Sciatic nerve (tissue), 2 donors: ENCODE measurements around the gene KCNK6. TPM values are rescaled to one million over a fixed set of nuclear protein-coding genes. Genes with fewer than 3 reads are reported as not detected.

ENCODE experiments used
- ATAC-seq: fragments of 200-7000 bp; cut with Tn5 transposase; one replicate; pipeline ENCODE4 v1.9.1; 2020; ENCODE audit warnings: mild to moderate bottlenecking, moderate library complexity
- DNase-seq: peaks from one replicate; pipeline ENCODE4 v3.0.0-alpha.2; 2020; ENCODE audit warnings: low spot score
- intact Hi-C: fragments of 100-400 bp; cut with DNase I; formaldehyde crosslinking; loops from one replicate; pipeline ENCODE4 v1.14.2; 2022
- total RNA-seq: library from RNA; stranded (reverse); fragmentation: NEBNext Ultra II Directional; extraction: Animal tissue kit (Norgen Biotek cat#: 25700); gene quantifications from one replicate; pipeline ENCODE4 v1.2.1, GENCODE V29; 2021
- donor health status: DM: no; HTN: no; CAD: no.
- donor health status: DM: no; HTN: no; CAD: no.

The KCNK6 gene
- total RNA-seq: 4.1 TPM

GRCh38 chr19:38319421-38320258 lies at the start of gene KCNK6:
Gene KCNK6, plus strand, starts transcription at chr19:38319845. Its CDS starts 106 bp downstream, at chr19:38319951.
- DNase-seq: peak; percentile 75
- ATAC-seq: peak; percentile 1
- intact Hi-C loops: no loop called here

- intact Hi-C loops: no loop called here
- ATAC-seq (no peak), DNase-seq (no peak)
Observed at GRCh38 chr19:38270587-38271167, 49.0 kb upstream of the KCNK6 start.

GRCh38 chr19:38273499-38273898 lies 46.1 kb upstream of the KCNK6 start:
- intact Hi-C loops: no loop called here
- DNase-seq (no peak), ATAC-seq (no peak)

GRCh38 chr19:38274739-38275138 lies 44.9 kb upstream of the KCNK6 start:
- intact Hi-C loops: no loop called here
- DNase-seq (no peak), ATAC-seq (no peak)

GRCh38 chr19:38276942-38277517 lies 42.6 kb upstream of the KCNK6 start:
- ATAC-seq: no peak
- DNase-seq: no peak
- intact Hi-C loops: no loop called here

- DNase-seq (no peak), ATAC-seq (peak; percentile 65)
- intact Hi-C loops: no loop called here
Observed at GRCh38 chr19:38277549-38277948, 42.1 kb upstream of the KCNK6 start.

- DNase-seq: no peak
- intact Hi-C loops: no loop called here
- ATAC-seq: peak; percentile 67
Observed at GRCh38 chr19:38277969-38278680, 41.5 kb upstream of the KCNK6 start.

- no peak for DNase-seq
- no peak for ATAC-seq
- intact Hi-C loops: no loop called here
Observed at GRCh38 chr19:38278751-38279150, 40.9 kb upstream of the KCNK6 start.

- intact Hi-C loops: no loop called here
- no peak for ATAC-seq
- DNase-seq: no peak
Observed at GRCh38 chr19:38280030-38280921, 39.4 kb upstream of the KCNK6 start.

- DNase-seq (no peak), ATAC-seq (no peak)
- intact Hi-C loops: no loop called here
Observed at GRCh38 chr19:38281811-38282566, 37.7 kb upstream of the KCNK6 start.

GRCh38 chr19:38283271-38283670 lies 36.4 kb upstream of the KCNK6 start:
- ATAC-seq (no peak), DNase-seq (no peak)
- intact Hi-C loops: no loop called here

- DNase-seq (peak; percentile 61), ATAC-seq (peak; percentile 52)
- intact Hi-C loops: no loop called here
Observed at GRCh38 chr19:38284422-38284821, 35.2 kb upstream of the KCNK6 start.

GRCh38 chr19:38285567-38285966 lies 34.1 kb upstream of the KCNK6 start:
- ATAC-seq (no peak), DNase-seq (no peak)
- intact Hi-C loops: loop anchor here (5.0 kb wide), 1 partner anchor 1957 kb away; no protein-coding TSS in a partner anchor

- ATAC-seq: peak; percentile 49
- intact Hi-C loops: loop anchor here (5.0 kb wide), 1 partner anchor 1955 kb away; no protein-coding TSS in a partner anchor
- no peak for DNase-seq
Observed at GRCh38 chr19:38287604-38288003, 32.0 kb upstream of the KCNK6 start.

GRCh38 chr19:38288123-38288855 lies 31.4 kb upstream of the KCNK6 start:
- intact Hi-C loops: loop anchor here (5.0 kb wide), 1 partner anchor 1954 kb away; no protein-coding TSS in a partner anchor
- no peak for ATAC-seq

GRCh38 chr19:38289955-38290354 lies 29.7 kb upstream of the KCNK6 start:
- intact Hi-C loops: loop anchor here (5.0 kb wide), 1 partner anchor 1952 kb away; no protein-coding TSS in a partner anchor
- DNase-seq (no peak), ATAC-seq (no peak)

More at GRCh38 chr19:38288123-38288855, 31.4 kb upstream of the KCNK6 start:
- no peak for DNase-seq

- ATAC-seq: no peak
- intact Hi-C loops: no loop called here
- no peak for DNase-seq
Observed at GRCh38 chr19:38290631-38291147, 29.0 kb upstream of the KCNK6 start.
